EL (cell line): ENCODE measurements around the gene PSMD11.
A peak's percentile ranks its signal among the peaks of the same experiment; 100 is the strongest.

Experiments
- DNase-seq: peaks from one replicate; pipeline ENCODE4 v3.0.0-alpha.2; 2016

Gene PSMD11

GRCh38 chr17:32491371-32492263, 47.3 kb downstream of the PSMD11 start:
- no peak for DNase-seq

- no peak for DNase-seq
Measured at GRCh38 chr17:32492264-32492589, 47.9 kb downstream of the PSMD11 start.

- DNase-seq: no peak
Measured at GRCh38 chr17:32492648-32493289, 48.5 kb downstream of the PSMD11 start.

GRCh38 chr17:32493571-32493970, 49.3 kb downstream of the PSMD11 start:
- no peak for DNase-seq

- DNase-seq: no peak
Measured at GRCh38 chr17:32493976-32494513, 49.7 kb downstream of the PSMD11 start.

GRCh38 chr17:32494621-32495358, 50.5 kb downstream of the PSMD11 start:
- DNase-seq: no peak

- no peak for DNase-seq
Measured at GRCh38 chr17:32495359-32496231, 51.3 kb downstream of the PSMD11 start.

- DNase-seq: peak; percentile 98
Measured at GRCh38 chr17:32496395-32497073, 52.2 kb downstream of the PSMD11 start.

- peak; percentile 66 for DNase-seq
Measured at GRCh38 chr17:32497431-32498205, 53.3 kb downstream of the PSMD11 start.

GRCh38 chr17:32498391-32498790, 54.1 kb downstream of the PSMD11 start:
- DNase-seq: no peak

- no peak for DNase-seq
Measured at GRCh38 chr17:32502013-32502412, 57.7 kb downstream of the PSMD11 start.

GRCh38 chr17:32502710-32503109, 58.4 kb downstream of the PSMD11 start:
- no peak for DNase-seq

GRCh38 chr17:32503251-32504165, 59.2 kb downstream of the PSMD11 start:
- peak; percentile 47 for DNase-seq

- peak; percentile 83 for DNase-seq
Measured at GRCh38 chr17:32504166-32504990, 60.1 kb downstream of the PSMD11 start.

GRCh38 chr17:32508926-32509325, 64.6 kb downstream of the PSMD11 start:
- no peak for DNase-seq

- DNase-seq: no peak
Measured at GRCh38 chr17:32510466-32510865, 66.2 kb downstream of the PSMD11 start.

GRCh38 chr17:32512328-32512727, 68.0 kb downstream of the PSMD11 start:
- DNase-seq: no peak

- no peak for DNase-seq
Measured at GRCh38 chr17:32513579-32513978, 69.3 kb downstream of the PSMD11 start.

GRCh38 chr17:32514606-32515005, 70.3 kb downstream of the PSMD11 start:
- no peak for DNase-seq
